ENCODE measurements around the gene SSNA1.

SSNA1 gene

GRCh38 chr9:137159105-137160053 is 29.1 kb upstream of the SSNA1 start:
- H3K4me1 ChIP-seq (ENCODE audit: control insufficient read depth, insufficient read depth, low read length), result no peaks in the 10 kb centered on the region
- H3K9me3 ChIP-seq (ENCODE audit: control insufficient read depth, insufficient read depth, low read depth, low read length), result no peaks in the 10 kb centered on the region
- ChIA-PET POLR2A (interaction anchor here (1.1 to 1.3 kb wide), 2 partner anchors 30 kb away, joined by 3 read pairs; no protein-coding TSS in a partner anchor), CTCF (no interaction called here)
- TF ChIP-seq ZNF600 (tag by site-specific recombination; IDR thresholded peaks at IDR 0.05), result peak; percentile 94
- TF ChIP-seq ZFHX2 (tag by site-specific recombination; conservative IDR thresholded peaks at IDR 0.05), result peak; percentile 79
- no peak for TF ChIP-seq INSM2 (tag by site-specific recombination; IDR thresholded peaks at IDR 0.05)
- no peak for TF ChIP-seq ZNF660 (tag by site-specific recombination; IDR thresholded peaks at IDR 0.05)
- TF ChIP-seq KLF10 (tag by site-specific recombination; IDR thresholded peaks at IDR 0.05), result peak; percentile 38; the same call in 1 of the 2 replicates
- TF ChIP-seq ZNF239 (tag by site-specific recombination; IDR thresholded peaks at IDR 0.05), result no peak
- TF ChIP-seq ZNF10 (tag by site-specific recombination; IDR thresholded peaks at IDR 0.05), result peak; percentile 83
- peak; percentile 62 for TF ChIP-seq EGR2 (tag by site-specific recombination; IDR thresholded peaks at IDR 0.05; ENCODE audit: low read depth)
- TF ChIP-seq KLF9 (tag by site-specific recombination; IDR thresholded peaks at IDR 0.05; ENCODE audit: low read depth), result peak; percentile 63
- H3K36me3 ChIP-seq (ENCODE audit: control insufficient read depth in 2 of 2, insufficient read depth in 1 of 2, low read length in 2 of 2), result no peaks in the 10 kb centered on the region
- no peak overlapping the region for H3K4me3 ChIP-seq (ENCODE audit: low read depth, low read length)
- H3K27ac ChIP-seq (ENCODE audit: extremely low read depth, low read depth, low read length), result no peak overlapping the region

GRCh38 chr9:137160054-137160425 is 28.4 kb upstream of the SSNA1 start:
- Histone ChIP-seq H3K4me3 (ENCODE audit: low read depth, low read length) (no peak overlapping the region), H3K36me3 (ENCODE audit: control insufficient read depth in 2 of 2, insufficient read depth in 1 of 2, low read length in 2 of 2) (no peaks in the 10 kb centered on the region), H3K4me1 (ENCODE audit: control insufficient read depth, insufficient read depth, low read length) (no peaks in the 10 kb centered on the region), H3K27ac (ENCODE audit: extremely low read depth, low read depth, low read length) (no peak overlapping the region), H3K9me3 (ENCODE audit: control insufficient read depth, insufficient read depth, low read depth, low read length) (no peaks in the 10 kb centered on the region)
- ChIA-PET CTCF (interaction anchor here (2.1 kb wide), 1 partner anchor 77 kb away, joined by 5 read pairs; no protein-coding TSS in a partner anchor), POLR2A (interaction anchor here (1.3 kb wide), 1 partner anchor 30 kb away, joined by 3 read pairs; no protein-coding TSS in a partner anchor)
- TF ChIP-seq SCRT1 (tag by site-specific recombination; IDR thresholded peaks at IDR 0.05; ENCODE audit: borderline replicate concordance) (no peak), ZNF157 (tag by site-specific recombination; IDR thresholded peaks at IDR 0.05) (no peak), ZNF391 (tag by site-specific recombination; IDR thresholded peaks at IDR 0.05; ENCODE audit: borderline replicate concordance, low read depth) (no peak), ZBTB8A (tag by site-specific recombination; IDR thresholded peaks at IDR 0.05) (no peak), FEZF1 (tag by site-specific recombination; IDR thresholded peaks at IDR 0.05) (no peak), ZNF433 (tag by site-specific recombination; IDR thresholded peaks at IDR 0.05; ENCODE audit: low read depth) (no peak), ZNF211 (tag by site-specific recombination; IDR thresholded peaks at IDR 0.05; ENCODE audit: low read depth) (no peak), PRDM6 (tag by site-specific recombination; IDR thresholded peaks at IDR 0.05) (no peak), ZNF596 (tag by site-specific recombination; IDR thresholded peaks at IDR 0.05) (no peak), ZNF530 (tag by site-specific recombination; IDR thresholded peaks at IDR 0.05; ENCODE audit: low read depth) (no peak), YY2 (tag by site-specific recombination; IDR thresholded peaks at IDR 0.05) (no peak), ZNF529 (tag by site-specific recombination; IDR thresholded peaks at IDR 0.05; ENCODE audit: insufficient replicate concordance) (no peak), ZIC2 (tag by site-specific recombination; IDR thresholded peaks at IDR 0.05) (no peak), MZF1 (tag by site-specific recombination; IDR thresholded peaks at IDR 0.05; ENCODE audit: borderline replicate concordance) (no peak), WT1 (tag by site-specific recombination; IDR thresholded peaks at IDR 0.05) (no peak), ZNF16 (tag by site-specific recombination; IDR thresholded peaks at IDR 0.05; ENCODE audit: low read depth) (no peak), ZSCAN16 (tag by site-specific recombination; IDR thresholded peaks at IDR 0.05) (no peak), ZNF76 (tag by site-specific recombination; IDR thresholded peaks at IDR 0.05; ENCODE audit: borderline replicate concordance, low read depth) (no peak), ZSCAN4 (tag by site-specific recombination; IDR thresholded peaks at IDR 0.05) (no peak)

Measured in HEK293 (cell line).